ENCODE measurements around the gene HOXA10.

Gene HOXA10

DNA sequence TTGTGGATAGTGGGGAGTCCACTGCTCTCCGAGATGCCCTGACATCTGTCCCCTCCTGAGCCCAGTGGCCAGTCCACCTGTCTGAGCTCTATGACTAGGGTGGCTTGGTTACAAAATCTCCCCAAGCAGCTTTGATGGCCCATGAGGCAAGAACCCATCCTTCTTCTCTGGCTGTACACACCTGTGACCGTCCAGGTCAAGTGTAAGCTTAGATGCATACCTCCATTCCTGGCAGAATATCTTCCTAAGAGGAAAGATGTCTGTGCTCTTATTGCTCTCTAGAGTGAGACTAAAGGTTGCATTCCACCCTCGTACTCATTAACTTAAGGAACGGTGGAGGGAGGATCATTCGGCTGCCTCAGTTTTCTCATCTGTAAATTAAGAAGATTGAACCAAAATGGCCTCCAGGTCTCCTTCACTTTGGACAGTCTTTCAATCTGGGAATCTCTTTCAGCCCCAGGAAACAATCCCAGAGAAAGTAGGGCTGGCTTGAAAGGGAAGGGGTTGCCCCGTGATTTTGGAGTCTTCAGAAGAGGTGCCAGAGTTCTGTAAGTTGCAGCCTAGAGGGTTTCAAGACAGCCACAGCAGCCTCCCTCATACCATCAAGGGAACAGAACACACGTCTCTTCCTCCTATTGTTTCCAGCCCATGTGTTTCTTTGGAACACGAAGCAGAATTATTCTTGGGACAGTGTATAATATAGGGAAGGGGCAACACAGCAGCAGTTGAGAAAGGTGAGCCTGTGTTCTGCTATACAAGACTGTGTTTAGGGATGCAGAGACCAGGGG, 49.0 kb downstream of the HOXA10 start:
- TF ChIP-seq FOXP2 (optimal IDR thresholded peaks at IDR 0.05; ENCODE audit: borderline replicate concordance, extremely low read depth, extremely low read length, insufficient read depth), result no peak
- TF ChIP-seq, protein P1, sequence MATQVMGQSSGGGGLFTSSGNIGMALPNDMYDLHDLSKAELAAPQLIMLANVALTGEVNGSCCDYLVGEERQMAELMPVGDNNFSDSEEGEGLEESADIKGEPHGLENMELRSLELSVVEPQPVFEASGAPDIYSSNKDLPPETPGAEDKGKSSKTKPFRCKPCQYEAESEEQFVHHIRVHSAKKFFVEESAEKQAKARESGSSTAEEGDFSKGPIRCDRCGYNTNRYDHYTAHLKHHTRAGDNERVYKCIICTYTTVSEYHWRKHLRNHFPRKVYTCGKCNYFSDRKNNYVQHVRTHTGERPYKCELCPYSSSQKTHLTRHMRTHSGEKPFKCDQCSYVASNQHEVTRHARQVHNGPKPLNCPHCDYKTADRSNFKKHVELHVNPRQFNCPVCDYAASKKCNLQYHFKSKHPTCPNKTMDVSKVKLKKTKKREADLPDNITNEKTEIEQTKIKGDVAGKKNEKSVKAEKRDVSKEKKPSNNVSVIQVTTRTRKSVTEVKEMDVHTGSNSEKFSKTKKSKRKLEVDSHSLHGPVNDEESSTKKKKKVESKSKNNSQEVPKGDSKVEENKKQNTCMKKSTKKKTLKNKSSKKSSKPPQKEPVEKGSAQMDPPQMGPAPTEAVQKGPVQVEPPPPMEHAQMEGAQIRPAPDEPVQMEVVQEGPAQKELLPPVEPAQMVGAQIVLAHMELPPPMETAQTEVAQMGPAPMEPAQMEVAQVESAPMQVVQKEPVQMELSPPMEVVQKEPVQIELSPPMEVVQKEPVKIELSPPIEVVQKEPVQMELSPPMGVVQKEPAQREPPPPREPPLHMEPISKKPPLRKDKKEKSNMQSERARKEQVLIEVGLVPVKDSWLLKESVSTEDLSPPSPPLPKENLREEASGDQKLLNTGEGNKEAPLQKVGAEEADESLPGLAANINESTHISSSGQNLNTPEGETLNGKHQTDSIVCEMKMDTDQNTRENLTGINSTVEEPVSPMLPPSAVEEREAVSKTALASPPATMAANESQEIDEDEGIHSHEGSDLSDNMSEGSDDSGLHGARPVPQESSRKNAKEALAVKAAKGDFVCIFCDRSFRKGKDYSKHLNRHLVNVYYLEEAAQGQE (IDR thresholded peaks at IDR 0.05; ENCODE audit: insufficient read depth in 1 of 2, low read depth in 2 of 2, low read length in 2 of 2), result no peak

DNA sequence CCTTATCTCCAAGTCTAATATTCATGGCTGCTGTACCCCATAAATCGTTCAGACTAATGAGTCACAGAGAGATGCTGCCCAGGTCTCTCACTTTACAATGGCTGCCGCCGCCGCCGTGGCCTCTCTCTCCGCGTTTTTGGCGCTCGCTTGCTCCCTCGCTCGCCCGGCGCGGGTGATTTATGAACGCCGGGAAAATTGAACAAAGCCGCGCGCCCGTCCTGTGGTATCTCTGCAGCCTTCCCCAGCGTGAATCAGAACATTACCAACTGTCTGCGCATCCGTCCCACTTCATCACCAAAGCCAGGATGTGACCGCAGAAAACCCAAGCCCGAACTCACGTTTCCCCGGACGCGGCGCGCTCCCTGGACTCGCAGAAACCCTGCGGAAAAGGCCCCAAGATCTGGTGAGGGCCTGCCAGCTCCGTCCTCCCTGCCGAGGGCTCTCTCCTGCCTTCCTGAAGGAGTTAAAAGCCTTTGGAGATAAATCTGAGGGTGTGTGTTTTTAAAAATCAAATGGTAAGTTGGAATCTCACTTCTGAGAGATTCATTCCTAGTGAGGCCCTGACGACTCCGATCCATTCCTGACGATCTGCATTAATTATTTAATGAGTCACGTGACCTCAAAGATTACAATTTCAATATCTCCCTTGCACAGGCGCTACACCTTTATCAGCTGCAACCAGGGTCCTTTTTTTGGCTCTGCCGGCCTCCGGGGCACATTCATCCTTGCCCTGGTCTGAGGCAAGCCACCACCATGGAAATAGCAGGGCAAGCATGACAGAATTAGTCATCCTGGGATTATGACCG, 49.8 kb downstream of the HOXA10 start:
- no peak for TF ChIP-seq SIN3A (IDR thresholded peaks at IDR 0.05; ENCODE audit: borderline replicate concordance, insufficient read depth, low read length)
- TF ChIP-seq POLR2AphosphoS5 (IDR thresholded peaks at IDR 0.05; ENCODE audit: low read depth, low read length), result no peak
- TF ChIP-seq, protein P1 (IDR thresholded peaks at IDR 0.05; ENCODE audit: insufficient read depth in 1 of 2, low read depth in 2 of 2, low read length in 2 of 2), result no peak
- TF ChIP-seq TAF1 (IDR thresholded peaks at IDR 0.05; ENCODE audit: borderline replicate concordance, insufficient read depth, low read length), result no peak
- TF ChIP-seq FOXP2 (optimal IDR thresholded peaks at IDR 0.05; ENCODE audit: borderline replicate concordance, extremely low read depth, extremely low read length, insufficient read depth), result no peak

DNA sequence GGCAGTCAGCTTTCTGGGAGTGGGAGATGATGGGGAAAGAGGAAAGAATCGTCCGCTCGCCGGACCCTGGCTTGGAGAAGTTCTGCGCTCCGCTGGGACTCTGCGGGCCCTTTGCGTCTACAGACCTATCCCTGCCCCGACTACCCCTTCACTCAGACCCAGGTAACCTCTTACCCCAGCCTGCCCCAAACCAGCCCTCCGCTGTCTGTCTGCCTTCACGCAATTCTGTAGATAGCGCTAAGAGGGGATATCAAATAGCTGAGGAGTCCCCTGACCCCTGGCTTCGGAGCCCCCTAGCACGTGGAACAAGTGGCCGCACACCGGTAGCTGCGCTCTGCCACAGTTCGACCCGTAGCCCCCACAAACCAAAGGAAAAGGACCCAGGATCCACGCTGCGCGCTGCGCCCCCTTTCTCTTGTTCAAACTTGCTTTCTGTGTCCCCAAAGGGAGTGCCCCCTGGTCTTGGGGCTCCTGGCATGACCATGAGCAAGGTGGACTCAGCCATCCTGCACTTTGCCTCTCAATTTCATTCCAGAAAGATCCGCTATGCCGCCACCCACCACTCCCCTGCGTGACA, 50.6 kb downstream of the HOXA10 start:
- TF ChIP-seq POLR2AphosphoS5 (IDR thresholded peaks at IDR 0.05; ENCODE audit: low read depth, low read length) (no peak), TAF1 (IDR thresholded peaks at IDR 0.05; ENCODE audit: borderline replicate concordance, insufficient read depth, low read length) (no peak), SIN3A (IDR thresholded peaks at IDR 0.05; ENCODE audit: borderline replicate concordance, insufficient read depth, low read length) (no peak), FOXP2 (optimal IDR thresholded peaks at IDR 0.05; ENCODE audit: borderline replicate concordance, extremely low read depth, extremely low read length, insufficient read depth) (no peak)
- TF ChIP-seq, protein P1 (IDR thresholded peaks at IDR 0.05; ENCODE audit: insufficient read depth in 1 of 2, low read depth in 2 of 2, low read length in 2 of 2), result no peak

DNA sequence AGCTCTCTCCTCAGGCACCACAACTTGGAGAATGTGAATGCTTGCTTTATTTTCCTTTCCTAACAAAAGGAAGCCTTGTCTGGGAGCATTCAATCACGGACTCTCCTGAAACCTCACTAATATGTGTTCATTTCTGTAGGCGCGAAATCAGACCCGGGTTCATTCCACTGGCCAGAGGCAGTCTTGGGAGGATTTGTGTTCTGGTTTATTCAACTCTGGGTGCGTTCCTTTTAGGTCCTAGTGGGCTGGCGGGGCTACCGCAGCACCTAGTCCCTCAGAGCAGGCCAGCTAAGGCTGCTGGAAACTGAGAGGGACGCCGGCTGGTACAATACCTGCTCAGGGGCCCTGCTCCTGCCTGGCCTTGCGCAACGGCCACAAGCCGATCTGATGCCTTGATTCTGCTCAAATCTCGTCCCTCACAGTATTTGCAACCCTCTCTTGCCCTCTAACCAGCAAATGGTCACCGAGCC, 51.1 kb downstream of the HOXA10 start:
- TF ChIP-seq SIN3A (IDR thresholded peaks at IDR 0.05; ENCODE audit: borderline replicate concordance, insufficient read depth, low read length) (no peak), POLR2AphosphoS5 (IDR thresholded peaks at IDR 0.05; ENCODE audit: low read depth, low read length) (no peak), TAF1 (IDR thresholded peaks at IDR 0.05; ENCODE audit: borderline replicate concordance, insufficient read depth, low read length) (no peak), FOXP2 (optimal IDR thresholded peaks at IDR 0.05; ENCODE audit: borderline replicate concordance, extremely low read depth, extremely low read length, insufficient read depth) (no peak)
- TF ChIP-seq, protein P1 (IDR thresholded peaks at IDR 0.05; ENCODE audit: insufficient read depth in 1 of 2, low read depth in 2 of 2, low read length in 2 of 2), result no peak
